Small intestine (tissue), 7 donors: ENCODE results near the gene MTG2. TPM values are rescaled to one million over a fixed set of nuclear protein-coding genes. Genes with fewer than 3 reads are reported as not detected.

Experiments
- DNase-seq, 2 donors: peaks; one replicate each; pipeline versions ENCODE4 v3.0.0 to v3.0.0-alpha.2; 2013
- FAIRE-seq: peaks from 2 replicates; lab custom pipeline; 2012; peaks lifted over from hg19 to GRCh38; lab: Jason Lieb, UNC
- H3K27ac ChIP-seq, 3 donors: one replicate each; pipeline ENCODE4 v1.5.1; 2013; ENCODE audit warnings: low read length in 2 of 3, mild to moderate bottlenecking in 2 of 3, control low read depth in 1 of 3, inconsistent platforms in 1 of 3, low read depth in 1 of 3, moderate library complexity in 1 of 3
- H3K27me3 ChIP-seq, 3 donors: one replicate each; pipeline ENCODE4 v1.6.1; 2013; ENCODE audit warnings: low read length in 3 of 3, inconsistent platforms in 1 of 3; ENCODE audit not compliant: control insufficient read depth in 3 of 3, insufficient read depth in 3 of 3
- H3K36me3 ChIP-seq, 3 donors: one replicate each; pipeline ENCODE4 v1.6.1; 2013; ENCODE audit warnings: low read length in 3 of 3, inconsistent platforms in 1 of 3, low read depth in 1 of 3, mild to moderate bottlenecking in 1 of 3, moderate library complexity in 1 of 3; ENCODE audit not compliant: control insufficient read depth in 3 of 3, insufficient read depth in 2 of 3
- H3K4me1 ChIP-seq, 3 donors: one replicate each; pipeline ENCODE4 v1.6.1; 2013; ENCODE audit warnings: low read length in 2 of 3, inconsistent platforms in 1 of 3, low read depth in 1 of 3, mild to moderate bottlenecking in 1 of 3, moderate library complexity in 1 of 3; ENCODE audit not compliant: control insufficient read depth in 3 of 3, insufficient read depth in 2 of 3
- H3K4me3 ChIP-seq, 3 donors: one replicate each; pipeline ENCODE4 v1.5.1; 2013; ENCODE audit warnings: low read length in 3 of 3, control low read depth in 1 of 3, inconsistent platforms in 1 of 3, low read depth in 1 of 3, mild to moderate bottlenecking in 1 of 3, moderate library complexity in 1 of 3
- H3K9me3 ChIP-seq, 2 donors: one replicate each; pipeline ENCODE4 v1.6.1; 2013; ENCODE audit warnings: low read depth in 1 of 2, low read length in 1 of 2; ENCODE audit not compliant: control insufficient read depth in 2 of 2, insufficient read depth in 1 of 2
- WGBS, 3 donors: extraction: QIAGEN DNeasy Blood & Tissue Kit; methylation state at CpG; one replicate each; pipeline ENCODE4 v1.1.7; 2013; 5-methylcytosine and 5-hydroxymethylcytosine counted together
- polyA plus RNA-seq, 4 donors: library from polyadenylated mRNA; stranded (reverse) in 3 of 4; unstranded in 1 of 4; fragments of 200-250 nt in 3 of 4; fragments of 120-200 nt in 1 of 4; gene quantifications; one replicate each; pipeline versions ENCODE4 v1.2.1 to v1.2.3, GENCODE V29; 2013
- donor health status: healthy with polysubstance abuse.
- donor health status: control.
- donor health status: control.
- donor health status: Bipolar disorder and iron deficiency.
- donor health status: healthy.

The MTG2 gene
- polyA plus RNA-seq, 4 donors, result 24.9 to 39.4 (median 31.5) TPM

DNA sequence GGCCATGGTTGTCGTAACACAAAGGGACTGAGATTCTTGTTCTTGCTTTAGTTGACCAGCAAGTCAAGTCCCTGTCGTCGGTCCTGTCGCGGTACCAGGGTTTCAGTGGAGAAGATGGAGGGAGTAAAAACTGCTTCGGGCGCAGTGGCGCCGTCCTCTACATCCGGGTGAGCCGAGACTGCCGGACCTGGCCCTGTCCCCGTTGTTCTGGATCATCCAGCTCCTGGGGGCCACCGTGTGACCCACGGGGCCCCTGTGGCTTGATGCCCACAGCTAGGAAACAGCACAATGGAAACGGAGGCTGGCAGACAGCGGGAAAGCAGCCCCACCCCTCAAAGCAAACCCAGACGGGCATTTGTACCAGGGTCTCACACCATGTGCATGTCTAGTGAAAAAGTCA, 15.0 kb downstream of the MTG2 start:
- no peak for DNase-seq
- H3K4me1 ChIP-seq, result no peaks in the 10 kb centered on the region
- peaks cover 23 to 63% (median 26%) of the 10 kb centered on the region in 3 donors for H3K36me3 ChIP-seq
- no peaks in the 10 kb centered on the region for H3K9me3 ChIP-seq
- 95 to 96% (median 96%) methylated on average over 18 of the region's 18 CpGs for WGBS, 3 donors
- no peak overlapping the region for H3K4me3 ChIP-seq
- no peak overlapping the region for H3K27ac ChIP-seq
- no peak for FAIRE-seq
- H3K27me3 ChIP-seq, result no peaks in the 10 kb centered on the region

DNA sequence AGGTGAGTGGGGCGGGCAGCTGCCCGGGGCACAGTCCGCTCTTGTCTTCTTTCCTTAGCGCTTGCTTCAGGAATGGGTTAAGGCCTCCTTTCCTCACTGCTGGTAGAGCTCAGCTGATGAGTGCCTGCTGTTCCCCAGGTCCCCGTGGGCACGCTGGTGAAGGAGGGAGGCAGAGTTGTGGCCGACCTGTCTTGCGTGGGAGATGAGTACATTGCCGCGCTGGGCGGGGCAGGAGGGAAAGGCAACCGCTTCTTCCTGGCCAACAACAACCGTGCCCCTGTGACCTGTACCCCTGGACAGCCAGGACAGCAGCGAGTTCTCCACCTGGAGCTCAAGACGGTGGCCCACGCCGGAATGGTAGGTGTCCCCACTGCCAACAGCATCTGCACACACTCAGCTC, 15.7 kb downstream of the MTG2 start:
- FAIRE-seq, result no peak
- H3K27me3 ChIP-seq, result no peaks in the 10 kb centered on the region
- WGBS, 3 donors, result 92 to 97% (median 96%) methylated on average over 16 to 17 of the region's 17 CpGs
- no peaks in the 10 kb centered on the region for H3K9me3 ChIP-seq
- H3K4me3 ChIP-seq, result no peak overlapping the region
- H3K4me1 ChIP-seq, result no peaks in the 10 kb centered on the region
- peaks cover 25 to 64% (median 26%) of the 10 kb centered on the region in 3 donors for H3K36me3 ChIP-seq
- no peak for DNase-seq
- no peak overlapping the region for H3K27ac ChIP-seq

DNA sequence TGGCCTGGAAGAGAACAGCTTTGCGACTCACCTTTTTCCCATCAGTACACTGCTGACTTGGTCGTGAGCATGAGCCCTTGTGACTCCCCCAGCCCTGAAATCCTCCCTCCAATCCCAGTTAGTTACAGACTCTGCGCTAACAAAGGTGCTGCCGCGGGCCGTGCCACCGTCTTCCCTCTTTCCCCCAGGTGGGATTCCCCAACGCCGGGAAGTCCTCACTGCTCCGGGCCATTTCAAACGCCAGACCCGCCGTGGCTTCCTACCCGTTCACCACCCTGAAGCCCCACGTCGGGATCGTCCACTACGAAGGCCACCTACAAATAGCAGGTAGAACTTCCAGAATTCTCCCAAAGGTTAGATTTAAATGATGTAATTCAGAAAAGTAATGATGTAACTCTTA, 16.1 kb downstream of the MTG2 start:
- no peaks in the 10 kb centered on the region for H3K9me3 ChIP-seq

DNA sequence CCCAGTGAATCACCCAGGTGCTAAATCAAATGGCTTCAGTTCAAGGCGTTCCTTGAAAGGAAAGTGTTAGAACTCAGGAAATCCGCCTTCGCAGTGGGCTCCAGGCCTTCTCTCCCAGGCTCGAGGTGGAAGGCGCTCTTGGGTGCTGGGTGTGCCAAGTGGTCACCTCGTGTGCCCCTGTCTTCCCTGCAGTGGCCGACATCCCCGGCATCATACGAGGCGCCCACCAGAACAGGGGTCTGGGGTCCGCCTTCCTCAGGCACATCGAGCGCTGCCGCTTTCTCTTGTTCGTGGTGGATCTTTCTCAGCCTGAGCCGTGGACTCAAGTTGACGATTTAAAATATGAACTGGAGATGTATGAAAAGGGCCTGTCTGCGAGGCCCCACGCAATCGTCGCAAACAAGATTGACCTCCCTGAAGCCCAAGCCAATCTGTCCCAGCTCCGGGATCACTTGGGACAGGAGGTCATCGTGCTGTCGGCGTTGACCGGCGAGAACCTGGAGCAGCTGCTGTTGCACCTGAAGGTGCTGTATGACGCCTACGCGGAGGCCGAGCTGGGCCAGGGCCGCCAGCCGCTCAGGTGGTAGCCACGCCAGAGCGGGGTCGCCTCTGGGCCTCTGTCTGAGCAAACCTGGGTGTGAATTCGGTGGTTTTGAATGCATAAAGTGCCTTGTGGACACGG, 17.8 kb downstream of the MTG2 start:
- Histone ChIP-seq H3K4me3 (no peak overlapping the region), H3K4me1 (no peaks in the 10 kb centered on the region), H3K9me3 (no peaks in the 10 kb centered on the region), H3K27me3 (no peaks in the 10 kb centered on the region), H3K36me3 (peaks cover 24 to 55% (median 24%) of the 10 kb centered on the region in 3 donors), H3K27ac (no peak overlapping the region)
- DNase-seq, result no peak
- FAIRE-seq, result no peak
- whole genome bisulfite sequencing, 3 donors, result 96% methylated on average over 38 of the region's 38 CpGs

More for the DNA sequence above, 16.1 kb downstream of the MTG2 start:
- Histone ChIP-seq H3K27ac (no peak overlapping the region), H3K27me3 (no peaks in the 10 kb centered on the region), H3K4me1 (no peaks in the 10 kb centered on the region), H3K36me3 (peaks cover 24 to 61% (median 26%) of the 10 kb centered on the region in 3 donors), H3K4me3 (no peak overlapping the region)
- 97 to 98% (median 97%) methylated on average over 18 of the region's 18 CpGs for WGBS, 3 donors
- DNase-seq (no peak), FAIRE-seq (no peak)

DNA sequence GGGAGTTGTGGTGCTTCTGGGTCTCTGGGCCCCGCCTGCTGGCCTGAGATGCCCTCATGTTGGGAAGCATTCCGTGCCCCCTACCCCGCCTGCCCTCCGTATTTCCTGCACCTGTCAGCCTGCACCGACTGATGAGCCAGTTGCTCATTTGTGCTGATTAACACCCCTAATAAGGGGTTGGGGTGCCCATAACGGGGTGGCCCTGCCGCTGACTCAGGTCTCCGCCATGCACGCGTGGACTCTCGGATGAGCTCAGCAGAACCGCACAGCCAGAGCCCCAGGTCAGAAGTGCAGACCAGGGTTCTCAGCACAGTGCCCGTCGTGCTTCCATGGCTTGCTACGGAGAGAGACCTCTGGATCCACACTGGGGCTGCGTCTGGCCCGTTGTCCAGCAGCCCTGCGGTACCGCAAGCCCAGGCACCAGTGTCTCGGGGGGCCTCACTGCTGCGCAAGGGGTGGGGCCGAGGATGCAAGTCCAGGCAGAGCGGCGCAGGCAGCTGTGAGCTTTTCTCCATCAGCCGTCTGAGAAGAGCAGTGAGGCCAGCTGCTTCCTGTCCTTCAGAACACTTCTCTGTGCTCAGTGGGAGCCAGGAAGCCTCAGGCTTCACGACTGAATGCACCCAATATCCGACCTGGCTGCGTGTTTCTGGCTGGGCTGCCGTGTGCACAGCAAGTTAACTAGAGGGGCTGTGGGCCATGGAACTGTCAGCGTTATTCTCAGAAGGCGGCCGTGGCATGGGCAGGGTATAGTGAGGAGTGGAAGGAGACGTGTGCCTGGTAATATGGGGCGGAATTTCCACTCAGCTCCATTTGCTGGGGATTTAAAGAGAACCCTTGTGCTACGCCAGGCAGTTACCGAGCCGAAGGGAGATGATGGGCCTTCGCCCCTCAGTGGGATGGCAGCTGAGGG, 18.6 kb downstream of the MTG2 start:
- DNase-seq, result no peak
- 86 to 91% (median 91%) methylated on average over 38 of the region's 38 CpGs for WGBS, 3 donors
- Histone ChIP-seq H3K4me3 (no peak overlapping the region), H3K9me3 (no peaks in the 10 kb centered on the region), H3K4me1 (no peaks in the 10 kb centered on the region), H3K27me3 (no peaks in the 10 kb centered on the region), H3K27ac (no peak overlapping the region), H3K36me3 (peaks cover 19 to 51% (median 24%) of the 10 kb centered on the region in 3 donors)
- no peak for FAIRE-seq

DNA sequence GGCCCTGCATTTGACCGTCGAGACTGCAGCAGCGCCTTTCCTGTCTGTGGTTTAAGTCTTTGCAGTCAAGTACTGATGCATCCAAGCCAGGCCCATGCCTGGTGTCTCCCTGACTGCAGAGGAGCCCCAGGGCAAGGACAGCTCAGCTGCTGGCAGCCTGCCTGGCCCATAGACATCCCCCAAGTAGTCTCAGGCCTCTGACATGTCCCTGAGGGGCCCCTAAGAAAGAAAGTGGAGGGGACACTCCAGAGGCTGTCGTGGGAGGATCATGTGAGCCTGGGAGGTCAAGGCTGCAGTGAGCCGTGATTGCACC, 19.2 kb downstream of the MTG2 start:
- FAIRE-seq (no peak), DNase-seq (no peak)
- Histone ChIP-seq H3K36me3 (peaks cover 18 to 51% (median 24%) of the 10 kb centered on the region in 3 donors), H3K27me3 (no peaks in the 10 kb centered on the region), H3K4me3 (no peak overlapping the region), H3K27ac (no peak overlapping the region), H3K4me1 (no peaks in the 10 kb centered on the region), H3K9me3 (no peaks in the 10 kb centered on the region)
- 75 to 90% (median 84%) methylated on average over 5 of the region's 5 CpGs for WGBS, 3 donors

DNA sequence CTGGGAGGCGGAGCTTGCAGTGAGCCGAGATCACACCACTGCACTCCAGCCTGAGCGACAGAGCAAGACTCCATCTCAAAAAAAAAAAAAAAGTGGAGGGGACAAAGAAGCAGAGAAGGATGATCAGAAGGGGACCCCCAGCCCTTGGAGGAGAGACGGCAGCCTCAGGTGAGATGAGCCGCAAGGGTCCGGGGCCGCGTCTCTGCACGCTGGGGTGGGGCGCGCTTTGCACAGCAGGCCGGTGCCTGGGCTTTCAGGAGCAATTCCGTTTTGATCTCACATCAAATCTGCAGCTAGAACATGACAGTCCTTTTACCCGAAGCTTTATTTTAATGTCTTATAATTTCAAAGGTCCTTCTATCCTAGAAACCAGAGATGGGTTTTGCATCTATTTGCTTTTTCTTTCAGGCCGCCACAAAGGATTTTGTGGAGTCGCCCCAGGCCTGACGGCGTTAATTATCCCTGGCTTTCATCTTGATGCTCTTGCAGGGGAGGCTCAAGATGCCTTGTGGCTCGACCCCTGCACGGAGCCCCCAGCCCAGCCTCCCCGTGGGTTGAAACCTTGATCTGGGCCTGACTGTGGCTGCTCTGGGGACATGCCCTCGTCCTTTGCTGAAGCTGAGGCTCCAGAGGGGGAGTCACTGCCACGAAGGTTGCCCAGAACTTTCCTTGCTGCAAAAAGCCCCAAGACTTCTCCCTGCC, 20.0 kb downstream of the MTG2 start:
- H3K4me3 ChIP-seq, result no peak overlapping the region
- FAIRE-seq (no peak), DNase-seq (no peak)
- H3K27ac ChIP-seq, result no peak overlapping the region
- H3K36me3 ChIP-seq, result peaks cover 15 to 47% (median 22%) of the 10 kb centered on the region in 3 donors
- WGBS, 3 donors, result 89 to 95% (median 93%) methylated on average over 22 to 23 of the region's 23 CpGs
- no peaks in the 10 kb centered on the region for H3K9me3 ChIP-seq
- H3K4me1 ChIP-seq, result no peaks in the 10 kb centered on the region
- H3K27me3 ChIP-seq, result no peaks in the 10 kb centered on the region

DNA sequence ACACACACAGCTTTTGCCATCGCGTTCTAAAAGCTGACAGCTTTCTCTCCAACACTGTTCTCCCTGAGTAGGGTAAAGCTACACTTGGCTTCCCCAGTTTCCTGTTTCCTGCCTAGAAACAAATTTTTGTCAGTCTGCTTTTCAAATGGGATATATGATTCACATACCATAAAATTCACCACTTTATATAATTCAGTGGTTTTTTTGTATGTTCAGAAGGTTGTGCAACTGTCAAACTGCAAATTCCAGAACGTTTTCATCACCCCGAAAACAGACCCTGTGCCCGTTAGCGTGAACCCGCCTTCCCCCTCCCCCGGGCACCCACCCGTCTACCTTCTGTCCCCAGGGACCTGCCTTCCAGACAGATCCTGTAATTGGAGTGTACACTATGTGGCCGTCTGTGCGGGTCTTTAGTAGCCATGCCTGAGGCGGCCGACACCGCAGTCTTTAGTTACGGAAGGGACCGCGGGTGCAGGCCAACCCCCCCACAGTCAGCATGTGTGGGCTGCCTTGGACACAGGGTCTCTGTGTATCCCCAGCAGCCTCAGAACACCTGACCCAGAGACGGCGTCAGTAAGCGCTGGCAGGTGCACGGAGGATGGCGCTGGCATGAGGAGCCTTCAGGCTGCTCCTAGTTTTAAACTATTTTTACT, 20.7 kb downstream of the MTG2 start:
- Histone ChIP-seq H3K27ac (no peak overlapping the region), H3K27me3 (peaks cover 0 to under 1% (median 0%) of the 10 kb centered on the region in 3 donors), H3K36me3 (peaks cover 10 to 40% (median 16%) of the 10 kb centered on the region in 3 donors), H3K4me3 (no peak overlapping the region), H3K4me1 (no peaks in the 10 kb centered on the region), H3K9me3 (no peaks in the 10 kb centered on the region)
- FAIRE-seq (no peak), DNase-seq (no peak)
- 86 to 93% (median 92%) methylated on average over 22 of the region's 22 CpGs for WGBS, 3 donors
